ENCODE data around the gene PRSS23. TPM values are rescaled to one million over a fixed set of nuclear protein-coding genes. Genes with fewer than 3 reads are reported as not detected.

The PRSS23 gene
- polyA plus RNA-seq, 1 experiment: 50.3 TPM

DNA sequence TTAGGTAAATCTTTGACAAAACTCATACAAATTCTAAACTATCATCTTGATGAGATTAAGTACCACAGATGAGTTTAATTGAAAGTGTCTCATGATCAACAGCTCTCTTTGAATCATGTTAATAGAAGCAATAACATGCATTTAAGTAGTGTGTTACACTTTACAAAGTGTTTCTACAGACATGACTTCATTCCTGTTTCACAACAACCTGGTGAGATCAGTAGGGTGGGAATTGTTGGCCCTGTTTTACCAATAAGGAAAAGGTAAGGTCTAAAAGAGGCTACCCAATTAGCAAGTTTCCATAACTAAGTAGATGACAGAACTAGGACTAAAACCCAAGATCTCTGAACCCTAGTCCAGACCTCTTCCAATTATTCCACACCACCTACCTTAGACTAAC, 12.7 kb upstream of the PRSS23 start:
- no peak overlapping the region for H3K4me3 ChIP-seq (ENCODE audit: low read depth, low read length)
- no peak for DNase-seq (ENCODE audit: low read depth, low spot score)
- TF ChIP-seq, protein P1, sequence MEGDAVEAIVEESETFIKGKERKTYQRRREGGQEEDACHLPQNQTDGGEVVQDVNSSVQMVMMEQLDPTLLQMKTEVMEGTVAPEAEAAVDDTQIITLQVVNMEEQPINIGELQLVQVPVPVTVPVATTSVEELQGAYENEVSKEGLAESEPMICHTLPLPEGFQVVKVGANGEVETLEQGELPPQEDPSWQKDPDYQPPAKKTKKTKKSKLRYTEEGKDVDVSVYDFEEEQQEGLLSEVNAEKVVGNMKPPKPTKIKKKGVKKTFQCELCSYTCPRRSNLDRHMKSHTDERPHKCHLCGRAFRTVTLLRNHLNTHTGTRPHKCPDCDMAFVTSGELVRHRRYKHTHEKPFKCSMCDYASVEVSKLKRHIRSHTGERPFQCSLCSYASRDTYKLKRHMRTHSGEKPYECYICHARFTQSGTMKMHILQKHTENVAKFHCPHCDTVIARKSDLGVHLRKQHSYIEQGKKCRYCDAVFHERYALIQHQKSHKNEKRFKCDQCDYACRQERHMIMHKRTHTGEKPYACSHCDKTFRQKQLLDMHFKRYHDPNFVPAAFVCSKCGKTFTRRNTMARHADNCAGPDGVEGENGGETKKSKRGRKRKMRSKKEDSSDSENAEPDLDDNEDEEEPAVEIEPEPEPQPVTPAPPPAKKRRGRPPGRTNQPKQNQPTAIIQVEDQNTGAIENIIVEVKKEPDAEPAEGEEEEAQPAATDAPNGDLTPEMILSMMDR (IDR thresholded peaks at IDR 0.05; ENCODE audit: low read depth, low read length): no peak
- H3K9me3 ChIP-seq (ENCODE audit: control insufficient read depth, insufficient read depth, low read length): no peaks in the 10 kb centered on the region
- ChIA-PET CTCF (interaction anchor here (0.5 kb wide), 1 partner anchor 33 kb away, joined by 3 read pairs; no protein-coding TSS in a partner anchor), POLR2A (no interaction called here)
- H3K27ac ChIP-seq (ENCODE audit: low read depth, low read length): no peak overlapping the region
- no peaks in the 10 kb centered on the region for H3K27me3 ChIP-seq (ENCODE audit: control insufficient read depth, insufficient read depth, low read length)

DNA sequence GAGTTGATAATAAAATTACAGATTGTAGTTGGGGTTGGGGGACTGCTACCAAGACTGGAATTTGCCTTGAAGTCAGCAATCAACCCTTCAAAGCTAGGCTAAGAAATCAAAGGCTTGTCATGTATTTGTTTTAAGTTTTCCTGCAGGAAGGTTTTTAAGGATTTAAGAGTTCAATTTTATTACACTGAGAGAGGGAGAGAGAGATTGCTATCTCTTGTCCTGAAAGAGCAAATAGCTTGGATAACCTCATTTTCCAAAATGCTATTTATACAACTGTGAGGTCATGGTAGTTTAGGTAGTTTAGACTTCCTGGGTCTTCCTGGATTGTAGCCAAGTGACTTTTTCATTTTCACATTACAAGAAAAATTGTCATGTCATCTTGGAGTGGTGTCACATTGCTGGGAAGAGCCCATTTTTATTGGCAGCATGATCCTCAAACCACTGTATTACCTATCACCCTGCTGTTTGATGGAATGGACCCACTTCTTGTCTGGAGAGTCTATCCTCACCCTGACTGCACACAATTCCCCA, 10.1 kb upstream of the PRSS23 start:
- Histone ChIP-seq H3K9me3 (ENCODE audit: control insufficient read depth, insufficient read depth, low read length) (no peaks in the 10 kb centered on the region), H3K4me3 (ENCODE audit: low read depth, low read length) (no peak overlapping the region), H3K27me3 (ENCODE audit: control insufficient read depth, insufficient read depth, low read length) (no peaks in the 10 kb centered on the region), H3K27ac (ENCODE audit: low read depth, low read length) (no peak overlapping the region)
- ChIA-PET POLR2A (no interaction called here), CTCF (no interaction called here)
- DNase-seq (ENCODE audit: low read depth, low spot score): no peak
- TF ChIP-seq, protein P1 (IDR thresholded peaks at IDR 0.05; ENCODE audit: low read depth, low read length): no peak

DNA sequence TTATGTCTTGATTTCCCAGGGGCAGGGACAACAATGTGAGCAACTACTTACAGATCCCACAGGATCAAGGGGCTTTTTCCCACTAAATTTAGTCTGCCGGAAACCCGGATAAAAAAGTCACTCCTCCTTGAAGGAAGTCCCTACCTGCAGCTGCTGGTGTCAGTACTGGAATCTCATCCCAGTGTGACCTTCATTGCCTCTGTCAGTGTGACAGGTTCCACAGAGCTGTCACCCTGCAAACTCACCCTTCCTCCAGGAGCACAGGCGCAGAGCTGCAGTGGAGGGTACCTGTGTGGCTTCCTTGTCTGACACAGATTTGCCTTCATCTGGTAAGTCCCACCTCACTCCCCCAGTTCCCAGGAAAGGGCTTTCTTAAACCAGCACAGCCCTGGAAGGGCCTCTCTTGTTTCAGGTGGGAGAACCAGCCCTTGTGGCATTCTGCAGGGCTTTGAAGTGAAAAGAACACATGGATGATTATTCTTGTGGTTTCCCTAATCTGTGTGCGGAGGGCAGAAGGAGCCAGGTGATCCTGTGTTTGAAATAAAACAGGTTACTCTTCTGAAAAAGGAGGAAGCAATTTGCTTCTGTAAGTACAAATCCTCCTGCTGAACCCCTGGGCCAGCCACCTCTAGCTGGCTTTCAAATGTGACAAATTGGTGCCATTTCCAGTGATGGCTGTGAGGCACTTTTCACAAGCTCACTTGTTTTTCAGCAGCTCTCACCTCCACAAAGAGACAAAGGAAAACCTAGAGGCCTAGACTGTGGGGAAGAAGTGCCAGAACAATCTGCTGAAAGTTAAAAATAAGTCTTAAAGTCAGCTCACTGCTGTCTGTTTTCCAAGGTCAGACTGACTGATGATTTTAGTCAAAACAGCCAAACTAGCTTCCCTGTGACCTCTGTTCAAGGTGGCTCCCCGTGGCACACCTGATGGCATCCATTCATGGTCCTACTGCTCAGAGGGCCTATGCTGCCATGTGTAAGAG, 9.2 kb upstream of the PRSS23 start:
- TF ChIP-seq, protein P1 (IDR thresholded peaks at IDR 0.05; ENCODE audit: low read depth, low read length): no peak
- POLR2A ChIA-PET: interaction anchor here (0.6 kb wide), 1 partner anchor 119 kb away, joined by 4 read pairs; the partner anchor contains the start of gene ME3
- no peaks in the 10 kb centered on the region for H3K9me3 ChIP-seq (ENCODE audit: control insufficient read depth, insufficient read depth, low read length)

DNA sequence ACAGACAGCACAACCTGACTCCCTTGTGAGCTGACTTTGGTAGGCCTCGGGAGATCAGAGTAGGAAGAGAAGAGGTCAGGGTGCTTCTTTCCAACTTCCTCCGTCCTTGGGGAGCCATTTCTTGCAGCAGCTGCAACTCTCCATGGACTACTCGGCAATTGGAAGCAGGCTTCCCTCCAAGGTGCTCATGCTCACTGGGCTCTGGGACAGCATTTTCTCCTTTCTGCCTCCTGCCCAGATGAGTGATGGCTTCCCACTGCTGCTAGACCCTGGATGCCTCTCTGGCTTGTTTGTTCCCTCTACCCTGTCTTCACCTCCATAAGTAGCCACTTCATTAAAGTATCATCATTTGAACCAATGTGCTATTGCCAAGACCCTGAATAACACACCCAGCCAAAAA, 8.2 kb upstream of the PRSS23 start:
- POLR2A ChIA-PET: no interaction called here
- TF ChIP-seq, protein P1 (IDR thresholded peaks at IDR 0.05; ENCODE audit: low read depth, low read length): no peak
- Histone ChIP-seq H3K27ac (ENCODE audit: low read depth, low read length) (no peak overlapping the region), H3K9me3 (ENCODE audit: control insufficient read depth, insufficient read depth, low read length) (no peaks in the 10 kb centered on the region), H3K4me3 (ENCODE audit: low read depth, low read length) (no peak overlapping the region), H3K27me3 (ENCODE audit: control insufficient read depth, insufficient read depth, low read length) (no peaks in the 10 kb centered on the region)
- no peak for DNase-seq (ENCODE audit: low read depth, low spot score)
- CTCF ChIA-PET: interaction anchor here (1.1 kb wide), 1 partner anchor 184 kb away, joined by 6 read pairs; no protein-coding TSS in a partner anchor

More for the DNA sequence above, 9.2 kb upstream of the PRSS23 start:
- no peaks in the 10 kb centered on the region for H3K27me3 ChIP-seq (ENCODE audit: control insufficient read depth, insufficient read depth, low read length)
- H3K4me3 ChIP-seq (ENCODE audit: low read depth, low read length): no peak overlapping the region
- DNase-seq (ENCODE audit: low read depth, low spot score): no peak
- CTCF ChIA-PET: interaction anchor here (1.1 kb wide), 1 partner anchor 183 kb away, joined by 6 read pairs; no protein-coding TSS in a partner anchor
- no peak overlapping the region for H3K27ac ChIP-seq (ENCODE audit: low read depth, low read length)

DNA sequence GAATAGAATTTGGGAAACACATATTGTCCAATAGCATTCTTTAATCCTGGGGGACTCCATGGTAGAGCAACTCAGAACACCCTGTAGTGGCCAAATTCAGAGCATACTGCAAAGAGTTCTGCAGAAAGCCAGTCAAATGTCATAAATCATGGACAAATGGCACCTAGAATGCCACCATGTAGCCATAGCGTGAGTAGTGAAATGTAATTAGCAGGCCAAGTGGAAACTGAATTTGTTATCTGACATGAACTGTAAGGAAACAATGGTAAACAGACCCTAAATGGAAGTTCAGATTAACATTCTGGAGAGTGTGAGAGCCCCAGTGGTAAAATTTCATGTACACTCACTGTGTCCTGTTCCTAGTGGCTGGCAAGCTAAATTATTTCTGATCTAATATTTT, 7.0 kb upstream of the PRSS23 start:
- TF ChIP-seq, protein P1 (IDR thresholded peaks at IDR 0.05; ENCODE audit: low read depth, low read length): no peak
- Histone ChIP-seq H3K27me3 (ENCODE audit: control insufficient read depth, insufficient read depth, low read length) (no peaks in the 10 kb centered on the region), H3K9me3 (ENCODE audit: control insufficient read depth, insufficient read depth, low read length) (no peaks in the 10 kb centered on the region), H3K27ac (ENCODE audit: low read depth, low read length) (no peak overlapping the region), H3K4me3 (ENCODE audit: low read depth, low read length) (no peak overlapping the region)
- ChIA-PET POLR2A (no interaction called here), CTCF (interaction anchor here (1.0 to 1.1 kb wide), 2 partner anchors 185 kb away, joined by 3 to 5 read pairs; no protein-coding TSS in a partner anchor)
- DNase-seq (ENCODE audit: low read depth, low spot score): no peak

Data from AG04450 (cell line).